Lung microvascular endothelial cell (primary cell): ENCODE measurements around the gene BEGAIN. TPM values are rescaled to one million over a fixed set of nuclear protein-coding genes. Genes with fewer than 3 reads are reported as not detected.

Source experiments
- DNase-seq, 2 donors: peaks; one replicate each; pipeline versions ENCODE4 v3.0.0 to v3.0.0-alpha.2; 2010; ENCODE audit warnings: low read depth in 2 of 2
- total RNA-seq: library from RNA; depleted of rRNA; stranded (reverse); fragments of >200 nt; gene quantifications from 2 replicates; pipeline ENCODE4 v1.2.1, GENCODE V29; 2014

Gene BEGAIN
- total RNA-seq, 1 donor from 2014 or later, result 0.20 TPM

- no peak for DNase-seq
Measured at GRCh38 chr14:100582496-100583165, 4.6 kb downstream of the BEGAIN start.

- DNase-seq, result no peak
Measured at GRCh38 chr14:100581228-100582145, 5.7 kb downstream of the BEGAIN start.

DNA sequence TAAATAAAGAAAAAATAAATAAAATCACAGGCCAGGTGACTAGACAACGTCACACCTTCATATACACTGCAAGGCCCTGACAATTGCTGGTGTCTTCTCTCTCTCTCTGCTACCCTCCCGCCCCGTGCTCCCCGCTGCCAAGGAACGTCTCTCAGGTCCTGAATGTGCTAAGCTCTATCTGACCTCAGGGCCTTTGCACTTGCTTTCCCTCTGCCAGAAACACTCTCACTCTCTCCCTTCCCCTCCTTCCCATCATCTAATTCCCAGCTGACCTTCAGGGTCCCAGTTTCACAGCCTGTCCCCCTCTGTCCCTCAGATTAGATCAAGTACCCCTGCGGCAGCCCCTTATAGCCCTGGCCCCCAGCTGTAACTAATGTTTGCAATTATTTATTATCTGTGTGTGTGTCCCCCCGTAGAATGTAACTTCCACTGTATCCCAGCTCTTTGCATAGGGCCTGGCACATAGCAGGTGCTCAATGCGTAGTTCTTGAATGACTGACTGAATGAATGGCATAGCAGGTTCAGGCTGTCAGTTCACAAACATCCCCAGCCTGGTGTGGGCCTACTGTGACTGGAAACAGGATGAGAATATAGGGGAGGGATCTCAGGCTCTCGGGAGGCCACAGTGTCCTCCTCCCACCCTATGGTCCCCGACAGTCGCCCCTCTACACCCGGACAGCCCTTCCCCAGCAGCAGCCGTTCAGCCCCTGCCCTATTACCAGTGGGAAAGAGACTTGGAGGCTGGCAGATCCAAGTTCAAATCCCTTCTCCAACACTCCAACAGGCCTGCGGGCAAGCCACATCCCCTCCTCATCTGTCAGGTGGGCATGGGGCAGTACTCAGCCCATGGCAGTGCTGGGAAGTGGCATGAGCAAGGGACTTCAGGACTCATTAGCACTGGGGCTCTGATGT lies 6.6 kb downstream of the BEGAIN start:
- DNase-seq, result no peak

GRCh38 chr14:100578552-100578951 lies 8.7 kb downstream of the BEGAIN start:
- no peak for DNase-seq

GRCh38 chr14:100577986-100578431 lies 9.2 kb downstream of the BEGAIN start:
- no peak for DNase-seq

DNA sequence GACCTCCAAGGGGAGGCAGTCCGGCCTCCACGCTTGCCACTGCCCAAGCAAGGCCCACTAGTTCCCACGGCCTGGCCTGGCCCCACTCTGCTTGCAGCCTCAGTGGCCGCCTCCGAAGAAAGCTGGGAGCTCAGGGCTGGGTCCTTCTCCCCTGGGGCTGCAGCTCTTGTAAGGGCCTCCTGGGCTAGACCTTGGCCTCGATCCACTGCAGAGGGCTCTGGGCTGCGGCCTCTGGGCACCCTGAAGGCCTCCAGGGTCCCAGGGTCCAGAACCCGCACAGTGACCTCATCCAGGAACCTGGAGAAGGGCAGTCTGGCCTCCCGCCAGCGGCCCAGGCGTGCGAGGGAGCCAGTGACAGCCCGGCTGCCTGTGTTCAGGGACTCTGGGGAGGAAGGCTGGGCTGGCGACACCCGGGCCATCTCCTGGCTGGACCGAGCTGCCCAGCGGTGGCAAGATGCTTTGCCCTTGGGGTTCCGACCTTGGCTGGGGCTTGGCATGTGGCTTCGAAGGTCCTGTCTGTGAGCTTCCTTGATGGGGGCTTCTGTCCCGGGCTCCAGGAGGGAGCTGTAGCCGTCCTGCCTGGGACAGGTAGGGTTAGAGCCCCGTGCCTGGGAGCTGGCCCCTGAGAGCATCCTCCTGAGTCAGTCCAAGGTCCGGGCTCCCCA lies 9.8 kb downstream of the BEGAIN start:
- no peak for DNase-seq

- DNase-seq, result no peak
Measured at GRCh38 chr14:100576091-100577085, 10.8 kb downstream of the BEGAIN start.

DNA sequence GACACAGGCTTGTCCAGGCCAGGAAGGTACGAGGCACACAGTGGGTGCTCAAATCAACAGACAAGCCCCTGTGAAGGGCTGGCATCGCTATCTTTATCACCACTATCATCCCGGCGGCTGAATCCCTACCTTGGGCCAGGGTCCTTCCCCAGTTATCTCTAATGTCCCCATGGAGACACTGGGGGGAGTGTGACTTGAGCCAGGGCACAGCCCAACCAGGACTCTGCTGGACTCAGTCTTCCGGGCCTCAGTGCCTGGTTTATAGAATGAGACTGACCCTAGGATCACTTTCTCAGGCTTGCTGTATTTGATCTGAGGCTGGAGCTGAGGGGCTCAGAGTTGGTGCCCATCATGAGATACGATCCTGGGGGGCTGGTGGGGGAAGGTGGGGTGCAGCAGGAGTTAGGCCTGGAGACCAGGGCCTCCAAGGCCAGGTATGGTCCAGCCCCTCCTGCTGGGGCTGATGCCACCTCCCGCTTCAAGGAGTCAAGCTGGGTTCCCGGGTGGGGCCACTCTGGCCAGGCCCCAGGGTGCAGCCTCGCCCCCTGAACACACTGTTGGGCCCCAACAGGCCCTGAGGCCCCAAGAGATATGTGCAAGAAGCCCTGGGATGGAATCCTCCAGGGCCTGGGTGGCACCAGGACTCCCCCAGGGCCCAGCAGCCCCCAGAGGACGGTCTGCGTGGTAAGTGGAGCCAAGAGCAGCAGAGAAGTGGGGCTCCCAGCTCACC lies 11.8 kb downstream of the BEGAIN start:
- DNase-seq, result no peak

DNA sequence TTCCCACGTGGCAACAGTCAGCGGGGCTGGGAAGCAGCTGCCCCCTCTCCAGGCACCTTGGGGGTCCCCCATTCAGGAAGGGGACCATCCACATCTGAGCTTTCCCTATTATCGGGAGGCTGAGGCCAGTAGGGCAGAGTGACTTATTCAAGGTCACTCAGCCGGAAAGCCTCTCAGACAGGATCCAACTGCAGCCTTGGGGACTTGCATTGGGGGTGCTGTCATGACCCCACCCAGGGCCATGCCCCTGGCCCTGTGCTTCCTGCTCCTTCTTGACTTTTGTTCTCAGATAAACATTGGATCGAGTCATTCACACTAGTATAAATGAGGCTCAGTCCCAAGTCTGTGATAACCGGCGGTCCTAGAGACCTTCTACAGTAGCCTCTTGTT lies 12.6 kb downstream of the BEGAIN start:
- DNase-seq, result no peak

GRCh38 chr14:100573757-100574641 lies 13.2 kb downstream of the BEGAIN start:
- DNase-seq, result no peak

DNA sequence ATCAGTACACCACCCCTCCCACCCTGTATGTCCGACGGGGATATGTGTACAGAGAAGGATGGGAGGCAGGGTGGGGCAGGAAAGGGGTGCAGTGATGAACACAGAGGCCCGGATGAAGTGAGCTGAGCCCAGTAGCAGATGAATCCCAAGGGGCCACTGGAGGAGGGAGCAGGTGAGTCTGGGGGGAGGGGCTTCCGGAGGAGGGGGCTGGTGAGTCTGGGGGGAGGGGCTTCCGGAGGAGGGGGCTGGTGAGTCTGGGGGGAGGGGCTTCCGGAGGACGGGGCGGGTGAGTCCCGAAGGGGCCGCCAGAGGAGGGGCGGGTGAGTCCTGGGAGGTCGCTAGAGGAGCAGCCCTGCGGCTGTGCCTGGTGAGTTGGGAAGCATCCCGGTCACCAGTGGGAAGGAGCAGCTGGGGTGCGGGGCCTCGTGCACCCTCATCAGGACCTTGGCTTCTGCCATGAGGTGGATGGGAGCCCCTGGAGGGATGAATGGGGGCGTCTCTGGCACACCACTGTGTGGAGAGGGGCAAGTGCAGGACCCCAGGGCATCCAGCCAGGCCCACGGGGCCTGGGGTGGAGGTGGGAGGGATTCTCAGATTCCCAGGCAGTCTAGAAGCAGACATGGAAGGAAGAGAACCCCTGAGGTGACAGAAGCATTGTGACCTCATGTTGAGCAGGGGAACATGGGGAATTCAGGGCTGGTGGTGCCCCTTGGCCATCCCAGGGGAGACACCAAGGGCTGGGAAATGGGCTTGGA lies 14.0 kb downstream of the BEGAIN start:
- DNase-seq, result no peak

GRCh38 chr14:100572543-100572942 lies 14.7 kb downstream of the BEGAIN start:
- DNase-seq, result no peak

GRCh38 chr14:100571837-100572236 lies 15.4 kb downstream of the BEGAIN start:
- DNase-seq, result no peak

DNA sequence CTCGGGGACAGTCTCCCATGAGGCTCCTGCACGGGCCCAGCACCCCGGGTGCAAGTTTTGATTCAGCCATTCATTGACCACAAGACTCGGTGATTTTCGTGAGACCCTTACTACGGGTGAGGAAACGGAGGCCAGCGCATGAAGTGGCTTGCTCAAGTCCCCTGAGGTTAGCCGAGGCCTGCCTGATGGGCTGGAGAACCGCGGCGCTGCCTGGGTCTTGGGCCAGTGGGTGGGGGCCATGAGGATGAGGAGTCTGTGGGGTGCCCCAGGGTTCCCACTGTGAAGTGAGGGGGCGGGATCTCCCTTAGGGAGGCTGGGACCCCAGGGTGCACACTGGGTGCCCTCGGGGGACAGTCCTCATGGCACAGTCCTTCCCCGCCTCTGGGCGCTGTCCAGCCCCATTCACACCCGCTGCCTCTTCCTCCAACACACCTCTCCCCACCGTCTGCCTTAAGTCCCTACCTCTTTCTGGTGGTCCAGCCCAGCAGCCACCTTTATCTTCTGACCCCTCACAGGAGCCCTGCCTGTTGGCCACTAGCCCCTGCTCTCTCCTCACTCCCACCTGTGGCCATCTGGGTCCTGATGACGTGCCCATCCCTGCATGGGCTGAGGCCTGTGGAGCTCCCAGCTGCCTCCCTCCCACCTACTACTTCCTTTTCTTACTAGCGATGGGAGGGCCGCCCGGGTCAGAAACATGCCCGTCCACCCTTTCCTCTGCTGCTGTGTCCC lies 16.3 kb downstream of the BEGAIN start:
- DNase-seq, result no peak

- DNase-seq, result no peak
Measured at GRCh38 chr14:100569734-100570286, 17.4 kb downstream of the BEGAIN start.

GRCh38 chr14:100568998-100569733 lies 18.1 kb downstream of the BEGAIN start:
- no peak for DNase-seq
